GM10847 (cell line): Measurements from ENCODE around the gene MYH14.

ENCODE experiments used
- POLR2A ChIP-seq: IDR thresholded peaks from 2 replicates; pipeline ENCODE4 v1.6.1; 2011; ENCODE audit not compliant: insufficient read length; ENCODE audit errors: extremely low read depth

The MYH14 gene

GRCh38 chr19:50204811-50205675 is 1.6 kb downstream of the MYH14 start:
- no peak for TF ChIP-seq POLR2A

DNA sequence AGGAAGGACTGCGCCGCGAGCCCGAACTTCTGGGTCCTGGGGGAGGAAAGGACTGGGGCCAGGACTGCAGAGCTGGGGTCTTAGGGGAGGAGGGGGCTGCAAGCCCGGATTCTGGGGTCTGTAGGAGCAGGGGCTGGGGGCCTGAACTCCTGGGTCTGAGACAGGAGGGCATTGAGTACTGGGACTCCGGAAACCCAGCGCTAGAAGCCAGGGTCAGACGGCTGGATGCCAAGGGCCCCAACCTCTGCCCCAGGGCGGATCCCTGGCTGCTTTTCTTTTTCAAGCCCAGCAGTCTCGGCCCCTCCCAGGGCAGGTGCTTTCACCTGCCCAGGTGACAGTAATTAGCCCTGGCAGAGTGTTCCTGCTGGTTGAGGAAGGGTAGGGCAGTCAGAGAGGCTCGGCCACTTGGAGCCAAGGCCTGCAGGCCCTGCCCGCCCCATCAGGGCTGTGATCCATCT is 2.3 kb downstream of the MYH14 start:
- TF ChIP-seq POLR2A = no peak

DNA sequence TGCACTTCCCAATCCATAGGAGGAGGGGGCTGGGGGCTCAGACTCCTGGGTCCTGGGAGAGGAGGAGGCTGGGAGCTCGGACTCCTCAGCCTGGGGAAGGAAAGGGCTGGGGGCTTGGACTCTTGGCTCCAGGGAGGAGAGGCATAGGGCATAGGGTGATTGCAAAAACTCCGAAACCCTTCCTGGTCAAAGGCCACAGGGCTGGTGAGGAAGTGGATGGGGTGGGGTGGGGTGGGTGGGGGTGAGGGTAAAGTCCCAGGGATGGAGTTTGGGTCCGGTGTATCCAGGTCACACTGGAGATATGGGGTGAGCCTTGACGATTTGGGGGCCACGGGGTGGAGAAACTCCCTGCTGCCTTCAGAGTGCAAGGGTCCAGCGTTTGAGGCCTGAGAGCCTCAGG is 2.8 kb downstream of the MYH14 start:
- no peak for TF ChIP-seq POLR2A

DNA sequence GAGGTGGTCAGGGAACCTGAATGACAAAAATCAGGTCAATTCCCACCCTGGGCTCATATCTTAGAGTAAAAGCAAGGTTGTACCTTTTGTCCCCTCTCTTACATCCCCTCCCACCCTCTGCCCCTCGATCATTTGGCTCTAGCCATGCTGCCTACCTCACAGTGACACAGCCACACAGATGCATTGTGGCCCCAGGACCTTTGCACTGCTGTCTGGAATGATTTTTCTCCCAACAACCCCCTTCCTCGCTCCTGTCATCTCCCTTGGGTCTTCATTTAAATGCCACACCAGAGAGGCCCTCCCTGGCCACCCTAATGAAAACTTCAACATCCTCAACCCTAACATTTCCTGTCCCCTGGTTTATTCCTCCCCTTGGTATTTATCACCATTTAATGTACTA is 4.3 kb downstream of the MYH14 start:
- no peak for TF ChIP-seq POLR2A

GRCh38 chr19:50209131-50209530 is 5.7 kb downstream of the MYH14 start:
- TF ChIP-seq POLR2A = no peak

DNA sequence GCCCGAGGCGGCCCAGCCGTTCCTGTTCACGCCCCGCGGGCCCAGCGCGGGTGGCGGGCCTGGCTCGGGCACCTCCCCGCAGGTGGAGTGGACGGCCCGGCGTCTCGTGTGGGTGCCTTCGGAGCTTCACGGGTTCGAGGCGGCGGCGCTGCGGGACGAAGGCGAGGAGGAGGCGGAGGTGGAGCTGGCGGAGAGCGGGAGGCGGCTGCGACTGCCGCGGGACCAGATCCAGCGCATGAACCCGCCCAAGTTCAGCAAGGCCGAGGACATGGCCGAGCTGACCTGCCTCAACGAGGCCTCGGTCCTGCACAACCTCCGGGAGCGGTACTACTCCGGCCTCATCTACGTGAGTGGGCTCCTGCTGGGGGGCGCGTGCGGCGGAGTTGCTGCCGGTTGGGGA is 7.0 kb downstream of the MYH14 start:
- no peak for TF ChIP-seq POLR2A

- no peak for TF ChIP-seq POLR2A
These were observed 10.5 kb downstream of the MYH14 start for GRCh38 chr19:50213925-50214324.

GRCh38 chr19:50214699-50215543 is 11.5 kb downstream of the MYH14 start:
- TF ChIP-seq POLR2A = no peak

DNA sequence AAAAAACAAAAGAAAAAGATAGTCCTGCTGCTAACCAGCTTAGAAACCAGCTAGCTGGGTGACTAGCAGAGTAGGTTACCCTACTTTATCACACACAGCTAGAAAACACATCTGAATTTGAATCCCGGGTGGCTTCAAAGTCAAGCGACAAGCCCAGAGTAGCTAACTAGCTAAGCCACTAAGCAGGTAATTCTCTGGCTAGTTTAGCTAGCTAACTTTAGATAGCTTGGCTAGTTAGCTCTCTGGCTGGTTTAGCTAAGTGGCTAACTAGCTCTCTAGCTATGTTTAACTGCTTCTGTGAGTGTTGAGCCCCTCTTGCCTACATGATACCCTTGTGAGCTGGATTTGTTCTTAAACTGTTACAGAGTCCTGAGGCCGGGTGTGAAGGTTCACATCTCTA is 12.4 kb downstream of the MYH14 start:
- no peak for TF ChIP-seq POLR2A

GRCh38 chr19:50221087-50221486 is 17.7 kb downstream of the MYH14 start:
- TF ChIP-seq POLR2A = no peak

GRCh38 chr19:50222691-50223438 is 19.4 kb downstream of the MYH14 start:
- TF ChIP-seq POLR2A = no peak

- TF ChIP-seq POLR2A = no peak
These were observed 20.0 kb downstream of the MYH14 start for GRCh38 chr19:50223439-50223716.

DNA sequence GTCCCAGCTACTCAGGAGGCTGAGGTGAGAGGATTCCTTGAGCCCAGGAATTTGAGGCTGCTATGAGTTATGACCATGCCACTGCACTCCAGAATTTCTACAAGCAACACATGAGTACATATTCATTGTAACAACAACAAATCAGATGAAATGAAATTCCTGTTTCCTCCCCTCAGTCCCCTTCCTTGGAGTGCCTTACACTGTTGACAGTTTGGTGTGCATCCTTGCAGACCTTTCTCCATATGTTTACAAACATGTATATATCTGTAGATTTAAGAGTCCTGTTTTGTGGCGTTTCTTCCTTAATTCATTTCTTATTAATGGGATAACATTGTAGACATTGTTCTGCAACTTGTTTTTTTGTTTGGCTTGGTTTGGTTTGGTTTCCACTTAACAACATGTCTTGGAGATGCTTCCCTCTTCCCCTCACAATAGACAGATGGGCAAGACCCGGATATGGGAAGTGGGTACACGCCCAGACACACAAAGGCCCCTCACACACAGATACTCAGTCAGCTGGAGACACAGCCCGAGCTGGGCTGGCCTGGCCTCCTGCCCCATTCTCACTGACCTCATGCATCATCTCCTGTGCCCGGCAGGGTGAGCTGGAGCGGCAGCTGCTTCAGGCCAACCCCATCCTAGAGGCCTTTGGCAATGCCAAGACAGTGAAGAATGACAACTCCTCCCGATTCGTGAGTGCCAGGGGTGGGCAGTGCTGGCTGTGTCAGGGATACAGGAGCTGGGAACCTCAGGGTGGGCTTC is 21.7 kb downstream of the MYH14 start:
- TF ChIP-seq POLR2A = no peak

- TF ChIP-seq POLR2A = no peak
These were observed 23.1 kb downstream of the MYH14 start for GRCh38 chr19:50226536-50226935.

GRCh38 chr19:50230379-50231351 is 27.2 kb downstream of the MYH14 start:
- TF ChIP-seq POLR2A = no peak
